ENCODE measurements around the gene DNAJC12. TPM values are rescaled to one million over a fixed set of nuclear protein-coding genes. Genes with fewer than 3 reads are reported as not detected.

The DNAJC12 gene
- total RNA-seq, 1 donor from 2014 or later, result 3.2 TPM

- Histone ChIP-seq H3K36me3 (no peaks in the 10 kb centered on the region), H3K4me1 (no peaks in the 10 kb centered on the region), H3K4me3 (no peak overlapping the region), H3K9me3 (no peaks in the 10 kb centered on the region), H3K27me3 (no peaks in the 10 kb centered on the region), H3K27ac (no peak overlapping the region)
- intact Hi-C loops (cut with DNase I), result no loop called here
- DNase-seq (ENCODE audit: low spot score in 2 of 2), result no peak
- no peak for TF ChIP-seq CTCF (IDR thresholded peaks at IDR 0.05)
These were observed 65.0 kb downstream of the DNAJC12 start for GRCh38 chr10:67772894-67773511.

GRCh38 chr10:67772151-67772550, 65.8 kb downstream of the DNAJC12 start:
- Histone ChIP-seq H3K4me3 (no peak overlapping the region), H3K27ac (no peak overlapping the region), H3K36me3 (no peaks in the 10 kb centered on the region), H3K27me3 (no peaks in the 10 kb centered on the region), H3K4me1 (no peaks in the 10 kb centered on the region), H3K9me3 (no peaks in the 10 kb centered on the region)
- DNase-seq (ENCODE audit: low spot score in 2 of 2), result no peak
- TF ChIP-seq CTCF (IDR thresholded peaks at IDR 0.05), result no peak
- intact Hi-C loops (cut with DNase I), result no loop called here

GRCh38 chr10:67771200-67771599, 66.8 kb downstream of the DNAJC12 start:
- Histone ChIP-seq H3K27ac (no peak overlapping the region), H3K4me3 (no peak overlapping the region), H3K27me3 (no peaks in the 10 kb centered on the region), H3K4me1 (no peaks in the 10 kb centered on the region), H3K9me3 (no peaks in the 10 kb centered on the region), H3K36me3 (no peaks in the 10 kb centered on the region)
- intact Hi-C loops (cut with DNase I), result no loop called here
- DNase-seq (ENCODE audit: low spot score in 2 of 2), result no peak
- TF ChIP-seq CTCF (IDR thresholded peaks at IDR 0.05), result no peak

- no peaks in the 10 kb centered on the region for H3K9me3 ChIP-seq
- H3K27me3 ChIP-seq, result no peaks in the 10 kb centered on the region
- no peak overlapping the region for H3K4me3 ChIP-seq
- no peak for DNase-seq (ENCODE audit: low spot score in 2 of 2)
- intact Hi-C loops (cut with DNase I), result no loop called here
- H3K27ac ChIP-seq, result no peak overlapping the region
- no peak for TF ChIP-seq CTCF (IDR thresholded peaks at IDR 0.05)
- H3K4me1 ChIP-seq, result no peaks in the 10 kb centered on the region
- no peaks in the 10 kb centered on the region for H3K36me3 ChIP-seq
These were observed 67.5 kb downstream of the DNAJC12 start for GRCh38 chr10:67770537-67770936.

DNA sequence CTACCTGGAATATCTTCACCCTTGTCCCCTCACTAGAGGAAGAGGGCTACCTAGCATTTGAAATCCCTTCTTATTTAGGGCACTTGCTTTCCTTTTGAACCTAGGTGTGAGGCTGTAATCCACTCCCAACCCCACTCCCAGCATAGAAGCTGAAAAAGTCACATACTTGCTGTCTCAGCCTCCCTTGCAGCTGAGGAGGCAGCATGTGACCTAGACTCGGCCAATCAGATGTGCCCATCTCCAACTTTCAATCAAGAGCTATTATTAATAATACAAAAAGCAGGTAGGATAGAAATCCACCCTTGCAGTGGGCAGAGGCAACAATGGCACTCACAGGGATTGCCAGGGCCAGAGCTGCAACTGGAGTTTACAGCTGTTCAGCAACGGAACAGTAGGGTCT, 70.7 kb downstream of the DNAJC12 start:
- DNase-seq (ENCODE audit: low spot score in 2 of 2), result no peak
- Histone ChIP-seq H3K27ac (no peak overlapping the region), H3K4me1 (no peaks in the 10 kb centered on the region), H3K4me3 (no peak overlapping the region), H3K36me3 (no peaks in the 10 kb centered on the region), H3K9me3 (no peaks in the 10 kb centered on the region), H3K27me3 (no peaks in the 10 kb centered on the region)
- intact Hi-C loops (cut with DNase I), result loop anchor here (10.0 kb wide), 1 partner anchor 118 kb away; the partner anchor contains the start of gene SIRT1
- TF ChIP-seq CTCF (IDR thresholded peaks at IDR 0.05), result no peak
